Keratinocyte (primary cell): ENCODE measurements around the gene CFAP20. TPM values are rescaled to one million over a fixed set of nuclear protein-coding genes. Genes with fewer than 3 reads are reported as not detected.

Source experiments
- DNase-seq: peaks from one replicate; pipeline ENCODE4 v3.0.0-alpha.2; 2011; ENCODE audit warnings: low read depth, missing footprints, low spot score
- FAIRE-seq: peaks from 2 replicates; lab custom pipeline; 2011; peaks lifted over from hg19 to GRCh38; lab: Jason Lieb, UNC
- H2AFZ ChIP-seq: 2 replicates; pipeline ENCODE4 v1.6.0; 2012; ENCODE audit warnings: low read length, control low read depth, inconsistent platforms; ENCODE audit not compliant: control insufficient read depth
- H3K27ac ChIP-seq: 2 replicates; pipeline ENCODE4 v1.5.1; 2011; ENCODE audit warnings: low read length; ENCODE audit not compliant: control insufficient read depth, insufficient read depth
- H3K27me3 ChIP-seq: 3 replicates; pipeline ENCODE4 v1.6.0; 2011; ENCODE audit warnings: low read length; ENCODE audit not compliant: control insufficient read depth, insufficient read depth; ENCODE audit errors: extremely low read depth
- H3K36me3 ChIP-seq, 2 experiments: 2 replicates in 1 of 2; 3 replicates in 1 of 2; pipeline ENCODE4 v1.5.1; 2011; ENCODE audit warnings: low read length in 2 of 2, mild to moderate bottlenecking in 1 of 2; ENCODE audit not compliant: control insufficient read depth in 2 of 2, insufficient read depth in 2 of 2; ENCODE audit errors: extremely low read depth in 1 of 2
- H3K4me1 ChIP-seq: 3 replicates; pipeline ENCODE4 v1.5.1; 2011; ENCODE audit warnings: low read length; ENCODE audit not compliant: control insufficient read depth, insufficient read depth; ENCODE audit errors: extremely low read depth
- H3K4me2 ChIP-seq: 3 replicates; pipeline ENCODE4 v1.6.0; 2011; ENCODE audit warnings: low read depth, low read length; ENCODE audit not compliant: control insufficient read depth, insufficient read depth; ENCODE audit errors: extremely low read depth
- H3K4me3 ChIP-seq, 3 experiments: fragments of 200-600 bp in 1 of 3; sonication (generic) in 1 of 3; 2 replicates in 2 of 3; 3 replicates in 1 of 3; pipeline ENCODE4 v1.5.1; 2011 to 2016; ENCODE audit warnings: low read length in 3 of 3, mild to moderate bottlenecking in 3 of 3, control low read depth in 2 of 3, inconsistent platforms in 1 of 3, low read depth in 1 of 3, mixed read lengths in 1 of 3, mixed run types in 1 of 3, moderate library complexity in 1 of 3; ENCODE audit not compliant: control insufficient read depth in 2 of 3, insufficient read depth in 2 of 3; ENCODE audit errors: extremely low read depth in 1 of 3
- H3K79me2 ChIP-seq: 2 replicates; pipeline ENCODE4 v1.6.0; 2012; ENCODE audit warnings: low read length; ENCODE audit not compliant: control insufficient read depth, insufficient read depth
- H3K9ac ChIP-seq: 3 replicates; pipeline ENCODE4 v1.6.0; 2011; ENCODE audit warnings: low read length; ENCODE audit not compliant: control insufficient read depth, insufficient read depth; ENCODE audit errors: extremely low read depth
- H3K9me1 ChIP-seq: 3 replicates; pipeline ENCODE4 v1.6.0; 2011; ENCODE audit warnings: low read length; ENCODE audit not compliant: control insufficient read depth, insufficient read depth; ENCODE audit errors: extremely low read depth
- H3K9me3 ChIP-seq: 2 replicates; pipeline ENCODE4 v1.5.1; 2012; ENCODE audit warnings: low read depth, low read length; ENCODE audit not compliant: control insufficient read depth
- H4K20me1 ChIP-seq: 3 replicates; pipeline ENCODE4 v1.6.0; 2011; ENCODE audit warnings: low read length; ENCODE audit not compliant: control insufficient read depth, insufficient read depth; ENCODE audit errors: extremely low read depth
- CTCF ChIP-seq, 3 experiments: IDR thresholded peaks in 1 of 3; conservative IDR thresholded peaks in 1 of 3; optimal IDR thresholded peaks in 1 of 3; 2 replicates in 2 of 3; 3 replicates in 1 of 3; pipeline versions ENCODE3 to v1.5.1; 2011; ENCODE audit warnings: low read length in 3 of 3, mild to moderate bottlenecking in 3 of 3, moderate library complexity in 2 of 3, control low read depth in 1 of 3, inconsistent platforms in 1 of 3; ENCODE audit not compliant: insufficient read depth in 2 of 3; ENCODE audit errors: extremely low read depth in 1 of 3
- EZH2 ChIP-seq: IDR thresholded peaks from one replicate; pipeline ENCODE4 v1.6.1; 2012; ENCODE audit warnings: inconsistent platforms, mild to moderate bottlenecking, low read length, moderate library complexity
- dilution Hi-C: fragments of 300-500 bp; cut with MboI; formaldehyde crosslinking; loops from one replicate; pipeline ENCODE4 v1.7.0; 2020; ENCODE audit warnings: low sequenced_read_pairs; ENCODE audit not compliant: extremely low pct_ligation_motif_present
- polyA plus RNA-seq, 5 experiments: library from polyadenylated mRNA; depleted of rRNA in 3 of 5; stranded (reverse) in 3 of 5; stranded (forward) in 1 of 5; unstranded in 1 of 5; fragments of >200 nt; gene quantifications; 1 replicate in 1 of 5; 2 replicates in 3 of 5; 3 replicates in 1 of 5; pipeline versions ENCODE4 v1.2.1 to v1.2.3, GENCODE V29; 2011 to 2012; ENCODE audit warnings: missing spikeins in 2 of 5, low read depth in 1 of 5, low replicate concordance in 1 of 5

Gene CFAP20
- polyA plus RNA-seq, 1 donor (not counting 4 experiments of a cell fraction or from before 2014, with no cell fraction given): 52.0 TPM

DNA sequence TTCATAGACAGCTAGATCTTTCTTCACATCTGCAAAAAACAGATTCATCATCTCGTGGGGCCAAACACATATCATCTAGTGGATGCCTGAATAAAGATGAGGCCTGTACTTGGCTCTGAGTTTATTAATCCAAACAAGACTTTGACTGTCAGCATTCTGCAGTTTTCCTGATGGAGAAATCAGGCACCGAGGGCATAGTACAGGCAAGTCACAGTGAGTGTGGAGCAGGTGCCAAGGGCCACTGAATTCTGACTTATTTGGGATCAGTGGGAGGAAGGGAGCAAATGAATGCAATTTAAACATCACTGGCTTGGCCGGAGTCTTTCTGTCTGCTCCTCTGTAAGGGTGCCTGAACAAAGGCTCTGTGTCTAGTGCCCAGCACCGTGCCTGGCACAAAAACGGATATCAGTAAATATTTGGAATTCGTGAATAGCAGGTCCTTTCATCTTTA, 975 bp downstream of the CFAP20 start:
- H3K79me2 ChIP-seq: peaks cover 54% of the 10 kb centered on the region
- dilution Hi-C loops: no loop called here
- no peak for TF ChIP-seq CTCF (optimal IDR thresholded peaks at IDR 0.05 in 1 of 3, IDR thresholded peaks at IDR 0.05 in 1 of 3, conservative IDR thresholded peaks at IDR 0.05 in 1 of 3; ENCODE audit: extremely low read depth in 1 of 3, insufficient read depth in 2 of 3, low read length in 3 of 3)
- TF ChIP-seq EZH2: no peak
- FAIRE-seq: no peak
- peaks cover 2% of the 10 kb centered on the region for H3K9me1 ChIP-seq
- no peaks in the 10 kb centered on the region for H3K27me3 ChIP-seq
- peak overlapping the region; percentile 90 for H3K9ac ChIP-seq
- no peaks in the 10 kb centered on the region for H4K20me1 ChIP-seq
- H3K36me3 ChIP-seq: no peaks in the 10 kb centered on the region
- H3K27ac ChIP-seq: peak overlapping the region; percentile 63
- no peak for DNase-seq
- no peak overlapping the region for H2AFZ ChIP-seq
- H3K4me2 ChIP-seq: peak overlapping the region; percentile 96
- H3K4me3 ChIP-seq: peak overlapping the region; percentile 87 to 97 (median 94)
- H3K4me1 ChIP-seq: peaks cover 35% of the 10 kb centered on the region
- H3K9me3 ChIP-seq: no peaks in the 10 kb centered on the region

- H3K4me1 ChIP-seq: peaks cover 35% of the 10 kb centered on the region
- H3K36me3 ChIP-seq: no peaks in the 10 kb centered on the region
- no peaks in the 10 kb centered on the region for H4K20me1 ChIP-seq
- H3K79me2 ChIP-seq: peaks cover 56% of the 10 kb centered on the region
- peak overlapping the region; percentile 55 for H3K9ac ChIP-seq
- dilution Hi-C loops: no loop called here
- DNase-seq (no peak), FAIRE-seq (no peak)
- TF ChIP-seq CTCF (optimal IDR thresholded peaks at IDR 0.05 in 1 of 3, IDR thresholded peaks at IDR 0.05 in 1 of 3, conservative IDR thresholded peaks at IDR 0.05 in 1 of 3; ENCODE audit: extremely low read depth in 1 of 3, insufficient read depth in 2 of 3, low read length in 3 of 3): peak in 2 of 3 experiments; percentile 14 to 28
- no peak for TF ChIP-seq EZH2
- no peak overlapping the region for H2AFZ ChIP-seq
- H3K4me3 ChIP-seq: peak overlapping the region; percentile 87 to 97 (median 94)
- H3K9me1 ChIP-seq: peaks cover 2% of the 10 kb centered on the region
- H3K9me3 ChIP-seq: no peaks in the 10 kb centered on the region
- H3K27me3 ChIP-seq: no peaks in the 10 kb centered on the region
- peak overlapping the region; percentile 63 for H3K27ac ChIP-seq
- H3K4me2 ChIP-seq: peak overlapping the region; percentile 96
Measured at GRCh38 chr16:58127634-58128033, 1.5 kb downstream of the CFAP20 start.
